Activated T-helper 2 cell treated with anti-CD3 and anti-CD28 coated beads, Interferon-gamma antibody, Interleukin-2, Interleukin-4, amounts not matched to agents 10 μg/mL and 5 μg/mL and 100 μg/mL, durations not matched to agents 14 hours and 24 hours and 36 hours (primary cell): ENCODE data around the gene TDRD10. TPM values are rescaled to one million over a fixed set of nuclear protein-coding genes. Genes with fewer than 3 reads are reported as not detected.

Experiments
- DNase-seq: peaks from one replicate; pipeline ENCODE4 v3.0.0; 2021; ENCODE audit warnings: low spot score
- H3K27ac Mint-ChIP-seq: one replicate; pipeline ENCODE4 v1.8.0; 2021; ENCODE audit warnings: mixed read lengths
- H3K27me3 Mint-ChIP-seq: one replicate; pipeline ENCODE4 v1.8.0; 2021; ENCODE audit warnings: low read depth, mixed read lengths
- H3K36me3 Mint-ChIP-seq: one replicate; pipeline ENCODE4 v1.8.0; 2021; ENCODE audit warnings: low read depth, mixed read lengths
- H3K4me1 Mint-ChIP-seq: one replicate; pipeline ENCODE4 v1.8.0; 2021; ENCODE audit warnings: low read depth, mixed read lengths
- H3K4me3 Mint-ChIP-seq: one replicate; pipeline ENCODE4 v1.8.0; 2021; ENCODE audit warnings: low read depth, mild to moderate bottlenecking, moderate library complexity, mixed read lengths
- H3K9me3 Mint-ChIP-seq: one replicate; pipeline ENCODE4 v1.8.0; 2021; ENCODE audit warnings: mixed read lengths
- intact Hi-C: fragments of 100-400 bp; cut with micrococcal nuclease; formaldehyde crosslinking; loops from one replicate; pipeline ENCODE4 v1.15.1; 2023
- total RNA-seq: library from RNA; stranded (reverse); gene quantifications from 2 replicates; pipeline ENCODE4 v1.2.3, GENCODE V29; 2022

TDRD10 gene
- total RNA-seq, 1 donor from 2014 or later = not detected

DNA sequence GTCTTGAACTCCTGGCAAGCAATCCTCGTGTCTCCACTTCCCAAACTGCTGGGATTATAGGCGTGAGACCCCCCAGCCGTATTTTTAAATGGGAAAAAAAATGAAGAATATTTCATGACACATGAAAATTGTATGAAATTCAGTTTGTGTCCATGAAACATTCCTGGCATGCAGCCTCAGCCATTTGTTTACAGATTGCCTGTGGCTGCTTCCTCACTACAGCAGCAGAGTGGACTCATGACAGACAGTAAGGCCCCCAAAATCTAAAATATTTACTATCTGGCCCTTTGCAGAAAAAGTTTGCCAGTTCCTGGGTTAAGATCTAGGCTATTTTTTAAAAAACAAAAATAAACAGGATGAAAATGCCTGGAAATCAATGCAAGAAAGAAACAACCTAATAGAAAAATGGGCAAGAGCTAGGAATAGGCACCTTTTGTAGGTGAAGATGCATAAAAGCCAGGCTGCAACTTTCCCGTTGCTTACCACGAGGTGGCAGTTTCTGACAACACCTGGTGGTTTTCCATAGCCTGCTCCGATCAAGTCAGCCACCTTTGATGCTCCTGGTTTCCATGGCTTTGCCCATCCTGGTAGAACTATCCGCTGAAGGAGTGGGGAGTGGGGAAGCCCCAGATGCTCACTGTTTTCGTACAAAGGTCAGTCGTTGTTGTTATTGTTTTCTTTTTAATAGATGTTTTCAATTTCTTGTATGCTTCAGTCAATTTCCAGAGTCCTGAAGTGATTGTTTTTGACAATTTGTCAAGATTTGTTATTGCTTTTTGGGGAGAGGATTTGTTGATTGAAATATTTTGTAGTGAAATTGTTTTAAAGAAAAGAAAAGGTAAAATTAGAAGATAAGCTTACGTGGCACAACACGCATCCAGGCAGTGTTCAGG is 32.2 kb downstream of the TDRD10 start:
- Mint-ChIP-seq H3K9me3 (no peaks in the 10 kb centered on the region), H3K4me3 (no peak overlapping the region), H3K4me1 (no peaks in the 10 kb centered on the region), H3K27me3 (peaks cover 13% of the 10 kb centered on the region), H3K27ac (no peak overlapping the region), H3K36me3 (no peaks in the 10 kb centered on the region)
- no peak for DNase-seq
- intact Hi-C loops = no loop called here

DNA sequence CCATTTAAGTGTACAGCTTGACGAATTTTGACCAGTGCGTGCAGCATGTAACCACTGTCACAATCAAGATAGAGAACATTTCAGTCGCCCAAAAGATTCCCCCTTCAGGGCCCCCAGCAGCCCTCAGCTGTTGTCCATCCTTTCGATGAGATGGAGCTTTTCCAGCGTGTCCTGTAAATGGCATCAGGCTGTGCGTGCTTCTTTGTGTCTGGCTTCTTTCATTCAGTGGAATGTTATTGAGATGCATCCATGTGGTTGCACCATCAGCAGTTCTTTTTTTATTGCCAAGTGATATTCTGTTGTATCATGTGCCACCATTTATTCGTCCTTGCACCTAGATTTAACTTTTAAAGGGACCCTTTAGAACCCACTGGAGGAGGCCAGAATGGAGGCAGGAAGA is 34.6 kb downstream of the TDRD10 start:
- H3K27me3 Mint-ChIP-seq = peaks cover 19% of the 10 kb centered on the region
- no peaks in the 10 kb centered on the region for H3K36me3 Mint-ChIP-seq
- no peak overlapping the region for H3K27ac Mint-ChIP-seq
- intact Hi-C loops = no loop called here
- H3K4me3 Mint-ChIP-seq = no peak overlapping the region
- H3K9me3 Mint-ChIP-seq = no peaks in the 10 kb centered on the region
- no peaks in the 10 kb centered on the region for H3K4me1 Mint-ChIP-seq
- no peak for DNase-seq

DNA sequence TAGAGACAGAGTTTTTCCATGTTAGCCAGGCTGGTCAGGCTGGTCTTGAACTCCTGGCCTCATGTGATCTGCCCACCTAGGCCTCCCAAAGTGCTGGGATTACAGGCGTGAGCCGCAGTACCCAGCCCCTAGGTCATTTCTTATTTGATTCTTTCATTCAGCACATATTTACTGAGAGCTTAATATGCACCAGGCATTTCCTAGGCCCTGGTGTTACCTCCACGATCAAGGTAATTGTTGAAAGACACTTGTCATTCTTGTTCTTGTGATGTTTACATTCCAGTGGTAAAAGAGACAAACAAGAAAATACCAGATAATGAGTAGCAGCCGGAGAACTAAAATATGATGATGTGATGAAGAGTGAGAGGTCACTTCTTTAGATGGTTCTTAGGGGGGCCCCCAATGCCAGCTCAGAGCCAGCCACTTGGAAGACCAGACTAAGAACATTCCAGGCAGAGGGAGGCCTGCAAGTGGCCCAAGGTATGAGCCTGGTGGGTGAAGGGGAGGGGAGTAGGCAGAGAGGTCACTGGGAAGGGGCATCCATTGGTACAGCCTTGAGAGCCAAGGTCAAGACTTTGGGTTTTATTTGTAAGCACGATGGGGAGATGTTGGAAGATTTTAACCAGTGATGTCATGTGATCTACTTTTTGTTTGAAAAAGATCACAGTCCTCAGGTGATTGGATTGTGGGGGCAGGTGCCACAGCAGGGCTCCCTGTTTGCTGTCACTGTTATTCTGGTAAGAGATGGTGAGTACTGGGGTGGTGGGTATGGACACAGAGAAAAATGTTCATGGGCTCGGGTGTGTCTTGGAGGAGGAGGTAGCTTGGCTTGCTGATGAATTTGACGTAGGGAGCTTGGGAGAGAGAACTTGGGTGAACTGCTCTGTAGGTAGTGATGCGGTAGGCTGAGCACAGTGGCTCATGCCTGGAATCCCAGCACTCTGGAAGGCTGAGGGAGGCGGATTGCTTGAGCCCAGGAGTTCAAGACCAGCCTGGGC is 37.8 kb downstream of the TDRD10 start:
- DNase-seq = no peak
- intact Hi-C loops = no loop called here
- Mint-ChIP-seq H3K4me3 (no peak overlapping the region), H3K27ac (no peak overlapping the region), H3K27me3 (peaks cover 13% of the 10 kb centered on the region), H3K36me3 (no peaks in the 10 kb centered on the region), H3K4me1 (no peaks in the 10 kb centered on the region), H3K9me3 (no peaks in the 10 kb centered on the region)

DNA sequence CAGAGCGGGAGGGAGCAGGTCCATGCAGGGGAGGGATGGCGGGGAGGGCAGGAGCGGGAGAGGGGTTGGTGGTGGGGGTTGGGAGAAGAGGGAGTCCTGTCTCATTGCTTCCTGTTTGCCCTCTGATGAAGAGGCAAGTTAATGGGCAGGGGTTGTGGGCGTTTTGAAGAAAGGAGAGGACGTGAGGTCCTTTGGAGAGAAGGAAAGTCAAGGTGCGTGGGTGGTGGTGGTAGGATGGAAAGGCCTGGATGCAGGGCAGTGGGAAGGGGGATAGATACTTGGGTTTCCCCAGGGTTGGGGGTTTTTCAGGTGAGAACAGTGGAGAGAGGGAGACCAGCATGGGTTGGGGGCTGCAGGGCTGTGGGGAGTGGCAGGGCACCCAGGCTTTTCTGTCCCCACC is 39.2 kb downstream of the TDRD10 start:
- Mint-ChIP-seq H3K4me3 (no peak overlapping the region), H3K9me3 (no peaks in the 10 kb centered on the region), H3K27me3 (peaks cover 9% of the 10 kb centered on the region), H3K27ac (no peak overlapping the region), H3K36me3 (no peaks in the 10 kb centered on the region), H3K4me1 (no peaks in the 10 kb centered on the region)
- no peak for DNase-seq
- intact Hi-C loops = no loop called here

DNA sequence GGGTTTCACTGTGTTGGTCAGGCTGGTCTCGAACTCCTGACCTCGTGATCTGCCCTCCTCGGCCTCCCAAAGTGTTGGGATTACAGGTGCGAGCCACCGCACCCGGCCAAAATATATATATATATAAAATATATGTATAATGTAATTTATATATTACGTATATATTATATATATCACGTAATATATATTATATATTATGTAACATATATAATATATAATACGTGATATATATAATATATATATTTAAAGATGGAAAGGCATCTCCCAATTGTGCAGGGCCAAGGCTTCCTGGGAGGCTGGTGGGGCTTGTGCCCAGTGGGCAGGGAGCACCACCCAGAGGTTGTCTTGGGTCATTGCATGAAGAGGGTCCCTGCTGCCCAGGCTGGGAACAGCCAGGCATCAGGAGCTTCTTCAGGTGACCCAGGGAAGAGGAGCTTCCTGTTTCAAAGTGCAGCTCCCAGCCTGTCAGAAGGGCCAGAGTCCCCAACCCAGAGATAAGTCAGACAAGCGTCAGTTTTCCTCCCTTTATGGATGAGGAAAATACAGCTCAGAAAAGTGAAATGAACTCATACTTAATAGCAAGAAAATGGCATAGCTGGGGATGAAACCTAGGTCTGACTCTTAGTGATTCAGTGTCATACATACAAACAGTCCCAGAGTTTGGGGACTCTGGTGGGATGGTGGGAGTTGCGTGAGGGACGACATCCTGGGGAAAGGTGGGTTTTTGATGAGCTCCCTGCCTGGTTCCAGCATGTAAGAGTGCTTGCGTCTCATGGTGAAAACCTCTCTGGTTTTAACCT is 44.4 kb downstream of the TDRD10 start:
- intact Hi-C loops = loop anchor here (1.0 kb wide), 1 partner anchor 67 kb away; no protein-coding TSS in a partner anchor

DNA sequence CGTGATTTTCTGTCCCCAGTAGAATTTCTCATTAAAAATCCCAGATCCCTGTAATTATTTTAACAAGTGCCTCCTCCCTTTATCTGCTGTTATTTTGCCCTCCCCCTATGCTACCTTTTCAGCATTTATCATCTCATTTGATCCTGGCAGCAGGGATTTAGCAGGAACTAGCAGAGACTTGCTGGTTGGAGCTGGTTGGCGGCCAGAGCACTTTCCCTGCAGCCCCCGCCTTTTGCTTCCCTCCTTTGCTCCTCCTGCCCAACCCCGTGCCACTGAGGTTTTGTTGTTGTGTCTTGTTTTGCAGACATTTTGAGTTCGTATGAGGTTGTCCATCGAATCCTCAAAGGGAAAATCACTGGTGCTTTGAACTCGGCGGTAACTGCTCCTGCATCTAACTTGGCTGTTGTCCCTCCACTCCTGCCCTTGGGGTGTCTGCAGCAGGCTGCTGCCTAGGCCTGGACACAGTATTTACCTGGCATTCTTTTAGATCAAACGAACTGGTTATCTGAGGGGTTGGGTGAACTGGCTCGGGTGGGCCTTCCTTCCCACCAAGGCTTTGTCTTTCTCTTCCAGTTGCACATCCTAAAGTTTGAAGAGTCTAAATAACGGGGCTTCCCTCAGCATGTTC is 45.2 kb downstream of the TDRD10 start:
- peaks cover 35% of the 10 kb centered on the region for H3K36me3 Mint-ChIP-seq
- DNase-seq = no peak
- no peaks in the 10 kb centered on the region for H3K9me3 Mint-ChIP-seq
- intact Hi-C loops = no loop called here
- H3K4me1 Mint-ChIP-seq = peaks cover 8% of the 10 kb centered on the region
- H3K27ac Mint-ChIP-seq = no peak overlapping the region
- no peak overlapping the region for H3K4me3 Mint-ChIP-seq
- no peaks in the 10 kb centered on the region for H3K27me3 Mint-ChIP-seq

More for the DNA sequence above, 44.4 kb downstream of the TDRD10 start:
- peaks cover 27% of the 10 kb centered on the region for H3K36me3 Mint-ChIP-seq
- H3K27me3 Mint-ChIP-seq = no peaks in the 10 kb centered on the region
- H3K4me1 Mint-ChIP-seq = peaks cover 8% of the 10 kb centered on the region
- DNase-seq = peak; percentile 37
- no peak overlapping the region for H3K27ac Mint-ChIP-seq
- no peaks in the 10 kb centered on the region for H3K9me3 Mint-ChIP-seq
- H3K4me3 Mint-ChIP-seq = no peak overlapping the region

DNA sequence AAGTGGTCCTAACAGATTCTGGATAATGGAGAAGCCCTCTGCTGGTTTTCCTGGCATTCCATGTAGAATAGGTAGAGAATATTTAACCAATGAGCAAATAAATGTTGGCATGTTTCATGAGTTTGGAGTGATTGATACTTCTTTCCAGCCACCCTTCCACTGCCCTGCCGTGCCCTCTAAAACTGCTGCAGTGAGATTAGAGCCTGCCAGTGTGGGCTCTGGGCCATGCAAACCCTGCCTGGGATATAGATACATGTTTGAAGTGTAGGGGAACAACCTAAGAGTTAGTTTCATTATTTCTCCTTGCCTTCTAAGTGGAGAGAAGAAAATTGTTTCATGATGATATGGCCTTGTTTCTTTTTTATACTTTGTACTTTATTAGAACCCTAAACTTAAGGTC is 46.0 kb downstream of the TDRD10 start:
- no peaks in the 10 kb centered on the region for H3K9me3 Mint-ChIP-seq
- intact Hi-C loops = no loop called here
- H3K4me3 Mint-ChIP-seq = no peak overlapping the region
- H3K36me3 Mint-ChIP-seq = peaks cover 43% of the 10 kb centered on the region
- peaks cover 8% of the 10 kb centered on the region for H3K4me1 Mint-ChIP-seq
- no peak overlapping the region for H3K27ac Mint-ChIP-seq
- no peaks in the 10 kb centered on the region for H3K27me3 Mint-ChIP-seq
- DNase-seq = no peak

DNA sequence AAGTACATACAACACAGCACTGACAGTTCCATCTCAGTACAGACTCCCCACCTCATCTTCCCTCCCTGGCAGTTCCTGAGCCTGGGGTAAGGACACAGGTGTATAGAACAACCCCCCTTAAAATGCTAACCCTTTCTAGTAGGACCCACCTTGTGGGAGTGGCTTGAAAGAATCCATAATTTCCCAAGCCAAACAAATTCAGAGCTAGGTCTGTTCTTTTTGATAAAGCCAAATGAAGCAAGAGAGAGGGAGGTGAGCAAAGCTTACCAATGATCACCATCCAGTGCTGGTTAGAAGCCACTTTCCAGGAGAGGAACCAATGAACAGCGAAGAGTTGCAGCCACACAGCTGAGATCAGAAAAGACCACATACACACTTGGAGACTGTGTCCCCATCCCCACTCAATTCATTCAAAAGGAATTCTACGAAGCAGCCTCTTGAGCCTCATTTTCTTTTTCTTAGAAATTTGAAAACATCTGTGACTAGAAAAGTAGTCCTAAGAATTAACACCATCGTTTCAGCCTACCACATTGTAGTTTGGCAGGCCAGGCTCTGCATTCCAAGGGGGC is 47.3 kb downstream of the TDRD10 start:
- peaks cover 54% of the 10 kb centered on the region for H3K36me3 Mint-ChIP-seq

DNA sequence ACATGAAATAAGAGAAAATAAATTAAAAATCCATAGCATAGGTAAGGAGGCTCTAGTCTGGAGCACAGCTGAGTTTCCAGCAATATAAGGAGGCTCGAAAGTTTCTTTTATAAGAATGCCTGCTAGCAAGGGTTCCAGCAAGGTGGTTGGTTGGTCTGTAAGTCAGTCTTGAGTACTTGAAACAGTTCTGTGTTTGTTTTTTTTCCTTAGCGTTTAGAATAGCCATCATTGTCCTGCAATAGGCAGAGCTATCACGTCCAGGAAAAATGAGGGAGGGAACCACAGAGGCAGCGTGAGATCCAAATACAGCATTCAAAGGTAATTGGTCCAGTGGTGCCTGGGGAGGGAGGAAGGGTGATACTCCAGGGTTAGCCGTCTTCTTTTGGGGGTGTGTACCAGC is 48.1 kb downstream of the TDRD10 start:
- H3K36me3 Mint-ChIP-seq = peaks cover 62% of the 10 kb centered on the region
- intact Hi-C loops = no loop called here

More for the DNA sequence above, 47.3 kb downstream of the TDRD10 start:
- peaks cover 8% of the 10 kb centered on the region for H3K4me1 Mint-ChIP-seq
- H3K27ac Mint-ChIP-seq = no peak overlapping the region
- intact Hi-C loops = no loop called here
- H3K9me3 Mint-ChIP-seq = no peaks in the 10 kb centered on the region
- no peak for DNase-seq
- H3K27me3 Mint-ChIP-seq = no peaks in the 10 kb centered on the region
- H3K4me3 Mint-ChIP-seq = no peak overlapping the region

DNA sequence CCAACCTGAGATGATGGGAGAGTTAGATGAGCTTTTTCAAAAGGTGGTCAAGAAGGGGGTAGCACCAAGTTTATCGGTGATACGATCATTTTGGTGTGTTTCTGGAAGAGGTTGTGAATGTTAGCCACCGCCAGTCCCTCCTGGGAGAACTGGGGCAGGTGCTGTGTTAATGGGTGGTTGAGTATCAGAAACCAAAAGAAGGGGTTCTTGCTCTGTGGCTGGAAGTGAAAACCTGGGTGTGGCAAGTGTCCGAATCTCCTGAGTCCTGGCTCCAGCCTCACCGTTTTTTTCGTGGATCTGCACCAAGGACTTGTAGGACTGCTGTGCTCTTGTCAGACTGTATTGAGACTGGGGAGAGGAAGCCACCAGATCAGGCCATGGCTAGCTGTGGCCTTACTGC is 48.6 kb downstream of the TDRD10 start:
- H3K36me3 Mint-ChIP-seq = peaks cover 67% of the 10 kb centered on the region
- peaks cover 9% of the 10 kb centered on the region for H3K4me1 Mint-ChIP-seq
- H3K27ac Mint-ChIP-seq = no peak overlapping the region
- H3K9me3 Mint-ChIP-seq = no peaks in the 10 kb centered on the region
- no peak overlapping the region for H3K4me3 Mint-ChIP-seq
- no peaks in the 10 kb centered on the region for H3K27me3 Mint-ChIP-seq
- intact Hi-C loops = no loop called here
- DNase-seq = no peak

More for the DNA sequence above, 48.1 kb downstream of the TDRD10 start:
- DNase-seq = no peak
- Mint-ChIP-seq H3K27ac (no peak overlapping the region), H3K4me1 (peaks cover 8% of the 10 kb centered on the region), H3K9me3 (no peaks in the 10 kb centered on the region), H3K27me3 (no peaks in the 10 kb centered on the region), H3K4me3 (no peak overlapping the region)

DNA sequence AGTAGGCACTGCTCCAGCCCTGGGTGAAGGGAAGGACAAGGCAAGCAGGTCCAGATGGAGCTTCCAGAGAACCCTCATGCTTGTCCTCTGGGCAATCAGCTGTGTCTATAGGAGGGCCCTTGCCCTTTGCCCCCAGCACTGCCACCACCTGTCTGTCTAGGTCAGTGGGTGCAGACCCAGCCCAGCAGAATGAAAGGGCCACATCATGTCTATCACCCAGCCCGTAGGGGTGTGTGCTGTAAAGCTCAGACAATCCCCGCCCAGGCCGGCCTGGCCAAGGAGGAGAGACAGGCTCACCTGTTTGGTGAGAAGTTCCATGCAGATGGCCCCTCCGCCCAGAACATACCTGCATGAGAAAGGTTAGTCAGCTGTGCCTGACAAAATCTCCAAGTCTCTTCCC is 49.5 kb downstream of the TDRD10 start:
- Mint-ChIP-seq H3K9me3 (no peaks in the 10 kb centered on the region), H3K4me1 (peaks cover 17% of the 10 kb centered on the region)

DNA sequence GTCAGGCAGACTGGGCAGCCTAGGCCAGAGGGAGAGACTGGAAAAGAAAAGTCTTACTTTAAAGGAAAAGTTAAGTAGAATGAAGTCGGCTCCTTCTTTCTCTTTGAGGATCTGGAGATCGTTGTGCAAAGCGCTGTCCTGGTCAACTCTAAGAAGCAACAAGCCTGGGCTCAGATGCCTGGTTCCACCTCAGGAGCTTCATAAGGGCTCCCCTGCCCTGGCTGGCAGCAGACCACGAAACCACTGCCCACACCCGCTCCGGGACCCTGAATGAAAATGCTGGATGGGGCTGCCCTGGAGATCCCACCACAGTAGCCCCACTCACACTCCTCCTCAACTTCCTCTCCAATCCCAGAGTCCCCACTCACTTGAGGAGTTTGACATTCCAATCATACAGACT is 50.0 kb downstream of the TDRD10 start:
- no peak overlapping the region for H3K27ac Mint-ChIP-seq
- no peak for DNase-seq
- no peaks in the 10 kb centered on the region for H3K9me3 Mint-ChIP-seq
- peaks cover 22% of the 10 kb centered on the region for H3K4me1 Mint-ChIP-seq
- intact Hi-C loops = no loop called here
- H3K4me3 Mint-ChIP-seq = no peak overlapping the region
- H3K36me3 Mint-ChIP-seq = peaks cover 76% of the 10 kb centered on the region
- H3K27me3 Mint-ChIP-seq = no peaks in the 10 kb centered on the region

More for the DNA sequence above, 49.5 kb downstream of the TDRD10 start:
- Mint-ChIP-seq H3K36me3 (peaks cover 76% of the 10 kb centered on the region), H3K27me3 (no peaks in the 10 kb centered on the region), H3K27ac (no peak overlapping the region), H3K4me3 (no peak overlapping the region)
- intact Hi-C loops = no loop called here
- no peak for DNase-seq
